GM21360 (cell line): ENCODE data around the gene CWC22.
"Not testable (repeated sequence)": the region's sequence is repeated elsewhere in the genome, so short reads cannot be mapped to it uniquely, and the experiment has no call there.

Source experiments
- ATAC-seq: cut with Tn5 transposase; IDR thresholded peaks from one replicate; pipeline ENCODE4 v1.9.1; 2021; ENCODE audit warnings: mild to moderate bottlenecking, moderate library complexity; ENCODE audit not compliant: unreplicated experiment

Gene CWC22

DNA sequence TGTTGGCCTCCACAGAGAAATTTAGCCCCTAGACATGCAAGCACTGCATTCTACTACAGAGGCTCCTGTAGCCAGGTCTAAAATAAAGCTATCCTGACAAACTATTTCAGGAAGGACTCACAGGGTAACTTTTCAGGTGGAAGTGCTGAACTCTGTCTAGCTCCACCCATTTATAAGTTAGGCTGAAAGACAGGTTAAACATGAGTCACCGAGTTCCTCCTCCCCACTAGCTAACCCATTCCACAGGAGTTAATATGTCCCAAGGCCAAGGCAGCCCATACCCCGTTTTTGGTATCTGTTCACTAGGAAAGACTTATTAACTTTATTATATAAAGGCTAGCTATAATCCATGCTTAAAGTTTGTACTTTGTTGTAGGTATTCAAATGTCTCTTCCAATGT is 3.5 kb downstream of the CWC22 start:
- no peak for ATAC-seq

DNA sequence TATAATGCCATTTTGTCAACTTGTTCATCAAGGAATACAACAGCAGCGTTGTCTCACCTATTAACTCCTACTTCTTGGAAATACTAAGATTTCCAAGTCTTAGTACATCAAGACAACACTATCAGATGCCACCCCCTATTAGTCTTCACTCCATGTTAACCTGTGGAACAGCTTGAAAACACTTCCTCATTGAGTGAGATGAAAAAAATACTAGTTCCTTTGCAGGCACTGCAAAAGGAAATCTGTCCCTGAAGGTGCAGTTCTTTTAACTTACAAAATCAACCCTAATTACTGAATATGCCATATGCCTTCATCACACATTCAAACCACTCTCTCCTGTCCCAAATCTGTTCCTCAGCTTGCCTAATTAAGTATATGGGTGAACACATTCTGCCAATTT is 4.0 kb downstream of the CWC22 start:
- no peak for ATAC-seq

DNA sequence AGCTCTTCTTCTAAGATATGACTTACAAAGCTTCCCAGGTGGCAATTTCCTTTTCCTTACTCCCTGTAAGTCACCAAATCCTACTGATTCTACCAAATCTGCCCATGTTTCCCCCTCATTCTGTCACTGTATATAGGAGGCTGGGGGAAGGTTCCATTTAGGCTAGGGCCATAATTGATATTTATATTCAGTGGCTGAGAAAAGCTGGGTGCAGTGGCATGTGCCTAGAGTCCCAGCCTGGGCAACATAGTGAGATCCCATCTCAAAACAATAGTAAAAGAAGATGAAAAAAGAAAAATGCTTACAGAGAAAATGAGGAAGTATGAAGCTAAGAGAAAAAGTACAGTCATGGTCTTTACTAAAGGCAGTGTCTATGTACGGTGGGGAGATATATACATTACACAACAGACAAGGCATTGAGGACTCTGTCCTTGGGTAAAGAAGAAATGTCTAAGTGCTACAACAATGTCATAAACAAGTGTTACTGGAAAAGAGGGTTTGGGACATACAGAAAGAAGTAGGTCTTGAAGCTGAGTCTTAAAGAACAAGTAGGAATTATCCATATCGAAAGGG is 4.8 kb downstream of the CWC22 start:
- no peak for ATAC-seq

DNA sequence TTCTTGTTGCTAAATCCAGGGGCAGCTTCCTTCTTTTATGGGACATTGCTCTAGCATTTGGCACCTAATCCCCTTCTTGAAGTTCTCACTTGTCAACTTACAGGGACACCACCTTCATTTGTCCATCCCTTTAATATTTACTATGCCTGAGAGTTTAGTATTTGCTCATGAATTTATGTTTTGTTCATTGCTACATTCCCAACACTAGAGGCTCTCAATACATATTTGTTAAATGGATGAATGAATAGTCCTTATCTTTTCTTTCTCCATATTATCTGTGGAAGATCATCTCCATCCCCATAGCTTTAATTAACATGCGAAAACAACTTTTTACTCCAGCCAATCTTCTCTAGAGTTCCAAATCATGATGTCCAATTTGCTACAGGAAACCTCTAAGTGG is 5.4 kb downstream of the CWC22 start:
- no peak for ATAC-seq

DNA sequence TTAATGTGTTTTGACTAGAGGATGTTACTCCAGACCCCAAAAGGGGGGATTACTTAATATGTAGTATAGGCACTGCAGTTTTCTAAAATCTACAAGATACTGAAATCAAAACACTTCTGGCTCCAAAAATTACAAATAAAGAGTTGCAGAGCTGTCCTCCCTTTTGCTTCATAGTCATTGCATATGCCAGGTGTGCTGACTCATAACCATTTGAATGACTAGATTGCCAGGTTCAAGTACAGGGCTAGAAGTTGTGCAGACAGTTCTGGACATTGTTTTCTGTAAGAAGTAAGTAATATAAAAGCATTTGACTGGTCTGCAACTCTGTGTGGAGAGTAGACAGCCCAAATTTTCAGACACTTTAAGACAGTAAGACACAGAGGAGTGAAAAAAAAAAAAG is 6.7 kb downstream of the CWC22 start:
- ATAC-seq = peak; percentile 38

DNA sequence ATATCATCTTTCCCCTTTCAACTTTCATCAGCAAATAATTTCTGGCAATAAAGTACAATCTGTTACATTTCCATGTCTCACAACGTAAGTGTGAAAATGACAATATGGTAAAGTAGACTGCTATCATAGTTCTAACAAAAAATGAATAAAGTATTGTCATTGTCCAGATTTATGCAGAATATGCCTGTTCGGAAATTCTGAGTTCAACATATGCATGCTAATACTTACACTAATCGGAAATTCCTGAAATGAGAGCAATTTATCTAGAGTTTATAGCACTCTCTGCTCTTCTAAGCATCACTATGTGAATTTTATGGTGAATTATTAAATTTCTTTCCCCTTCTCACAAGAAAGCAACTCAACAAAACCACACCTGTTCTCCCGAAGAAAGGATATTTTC is 8.1 kb downstream of the CWC22 start:
- ATAC-seq = no peak

DNA sequence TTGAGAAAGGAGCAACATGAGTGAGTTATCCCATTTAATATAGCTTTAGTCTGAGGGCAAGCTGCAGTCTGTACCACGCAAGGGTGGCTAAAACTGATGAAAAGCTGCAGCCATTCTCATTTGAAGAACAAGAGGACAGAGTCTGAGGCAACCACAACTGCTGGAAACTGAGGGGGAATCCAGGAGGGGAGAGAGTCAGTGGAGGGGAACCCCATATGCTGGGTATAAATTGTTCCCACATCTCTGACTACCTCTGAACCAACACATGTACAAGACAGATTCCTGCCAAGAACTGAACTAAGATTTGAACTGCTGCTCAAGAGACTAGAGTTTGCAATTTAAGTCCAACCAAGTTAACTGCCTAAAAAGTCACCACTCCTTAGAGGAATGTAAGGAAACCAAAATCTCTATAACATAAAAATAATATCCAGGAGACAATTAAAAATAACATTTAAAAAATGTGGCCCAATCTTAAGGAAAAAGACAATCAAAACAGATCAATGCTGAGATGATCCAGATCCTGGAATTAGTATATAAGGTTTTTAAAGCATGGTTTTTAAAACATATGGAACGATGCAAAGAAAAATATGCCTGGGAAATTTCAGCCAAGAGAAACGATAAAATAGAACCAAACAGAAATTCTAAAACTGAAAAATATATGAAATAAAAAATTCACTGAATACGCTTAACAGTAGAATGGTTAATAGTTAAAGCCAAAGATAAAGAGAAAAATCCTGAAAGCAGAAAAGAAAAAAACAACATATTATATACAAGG is 11.2 kb downstream of the CWC22 start:
- ATAC-seq = peak; percentile 53

DNA sequence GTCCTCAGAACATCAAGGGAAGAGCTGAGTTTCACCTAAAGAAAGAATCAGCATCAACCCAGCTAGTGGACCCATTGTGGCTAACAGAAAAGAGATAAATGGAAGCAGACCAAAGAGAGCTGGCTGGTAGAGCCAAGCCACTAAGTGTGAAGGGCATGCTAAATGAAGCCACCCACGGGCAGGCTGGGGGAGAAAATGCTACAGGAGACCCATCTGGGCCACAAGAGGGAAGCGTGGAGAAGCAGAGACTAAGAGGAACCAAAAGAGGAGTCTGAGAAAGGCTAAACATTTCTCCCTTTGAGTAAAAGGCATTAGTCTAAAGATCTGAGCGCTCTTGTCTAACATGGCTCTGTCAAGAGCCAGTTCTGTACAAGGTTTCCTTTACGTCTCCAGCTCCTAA is 15.8 kb downstream of the CWC22 start:
- no peak for ATAC-seq

DNA sequence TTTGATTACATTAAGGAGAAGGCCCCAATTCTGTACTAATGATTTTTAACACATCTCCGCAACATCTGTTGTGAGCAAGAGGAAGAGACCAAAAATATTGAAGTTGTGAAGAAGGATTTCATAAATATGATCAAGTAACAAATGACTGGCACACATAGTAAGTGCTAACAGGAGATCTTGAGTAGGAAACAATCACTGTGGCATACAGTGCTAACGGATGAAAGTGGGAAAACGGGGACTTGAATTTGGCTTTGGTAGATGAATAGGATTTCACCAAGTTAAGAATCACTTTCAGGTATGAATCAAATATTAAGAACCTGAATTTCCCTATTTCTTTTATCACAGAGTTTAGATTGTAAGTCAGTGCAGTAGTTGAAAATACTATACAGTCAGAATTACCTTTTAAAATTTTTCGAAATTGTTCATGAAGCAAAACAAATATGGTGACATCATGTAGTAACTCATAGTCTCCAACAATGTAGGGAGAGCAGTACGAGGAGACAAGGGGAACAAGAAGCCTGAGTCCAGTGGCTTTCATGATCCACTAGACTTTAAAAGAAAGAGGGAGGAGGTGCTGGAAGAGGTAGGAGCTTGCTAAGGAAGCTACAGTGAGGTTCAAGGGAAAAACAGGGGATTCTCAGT is 16.3 kb downstream of the CWC22 start:
- no peak for ATAC-seq

DNA sequence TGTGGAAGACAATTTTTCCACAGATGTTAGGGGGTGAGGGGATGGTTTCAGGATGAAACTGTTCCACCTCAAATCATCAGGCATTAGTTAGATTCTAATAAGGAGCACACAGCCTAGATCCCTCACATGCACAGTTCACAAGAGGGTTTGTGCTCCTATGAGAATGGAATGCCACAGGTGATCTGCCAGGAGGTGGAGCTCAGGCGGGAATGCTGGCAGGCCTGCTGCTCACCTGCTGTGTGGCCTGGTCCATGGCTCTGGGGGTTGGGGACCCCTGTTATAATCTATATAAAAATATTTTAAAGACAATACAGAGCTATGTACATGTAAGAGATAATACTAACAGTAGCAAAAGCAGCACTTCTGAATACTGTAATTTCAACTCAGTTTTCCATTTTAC is 19.2 kb downstream of the CWC22 start:
- ATAC-seq = no peak

DNA sequence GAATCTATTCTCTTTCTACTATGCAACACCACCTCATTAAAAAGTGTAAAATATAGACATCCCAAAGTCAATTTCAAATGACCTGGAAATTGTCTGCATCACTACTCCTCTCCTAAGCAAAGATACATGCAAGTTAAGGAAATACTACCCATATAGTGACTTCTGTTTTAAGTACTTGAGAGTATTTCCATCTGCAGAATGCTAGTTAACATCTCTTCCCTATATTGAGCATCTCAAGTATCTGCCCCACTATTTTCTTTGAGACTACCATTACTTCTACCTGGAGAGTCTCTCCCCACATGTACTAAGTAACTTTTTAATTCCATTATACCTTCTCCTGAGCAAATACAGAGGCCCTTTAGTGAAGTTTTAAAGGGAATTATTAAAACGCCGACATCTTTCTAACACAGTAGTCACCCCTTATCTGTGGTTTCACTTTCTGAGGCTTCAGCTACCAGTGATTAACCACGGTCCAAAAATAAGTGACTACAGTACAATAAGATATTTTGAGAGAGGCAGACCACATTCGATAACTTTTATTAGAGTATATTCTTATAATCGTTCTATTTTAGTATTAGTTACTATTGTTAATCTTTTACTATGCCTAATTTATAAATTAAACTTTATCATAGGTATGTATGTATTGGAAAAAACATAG is 21.8 kb downstream of the CWC22 start:
- ATAC-seq = peak; percentile 85

DNA sequence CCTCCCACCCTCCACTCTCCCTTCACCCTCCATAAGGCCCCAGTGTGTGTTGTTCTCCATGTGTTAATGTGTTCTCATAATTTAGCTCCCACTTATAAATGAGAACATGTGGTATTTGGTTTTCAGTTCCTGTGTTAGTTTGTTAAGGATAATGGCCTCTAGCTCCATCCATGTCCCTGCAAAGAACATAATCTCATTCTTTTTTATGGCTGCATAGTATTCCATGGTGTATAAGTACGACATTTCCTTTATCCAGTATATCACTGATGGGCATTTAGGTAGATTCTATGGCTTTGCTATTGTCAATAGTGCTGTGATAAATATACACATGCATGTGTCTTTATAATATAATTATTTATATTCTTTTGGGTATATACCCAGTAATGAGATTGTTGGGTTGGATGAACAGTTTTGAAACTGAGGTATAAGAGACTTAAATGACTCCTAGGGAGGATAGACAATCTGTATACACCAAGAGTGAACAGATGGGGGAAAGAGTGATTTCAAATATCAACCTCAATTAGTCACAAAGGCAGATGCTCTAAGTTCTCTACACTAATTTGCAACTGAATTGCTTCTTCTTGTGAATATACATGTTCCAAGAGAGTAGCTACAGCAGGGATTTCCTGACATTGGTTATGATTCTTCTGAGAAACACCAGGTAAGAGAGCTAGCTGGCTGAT is 23.7 kb downstream of the CWC22 start:
- ATAC-seq = no peak

DNA sequence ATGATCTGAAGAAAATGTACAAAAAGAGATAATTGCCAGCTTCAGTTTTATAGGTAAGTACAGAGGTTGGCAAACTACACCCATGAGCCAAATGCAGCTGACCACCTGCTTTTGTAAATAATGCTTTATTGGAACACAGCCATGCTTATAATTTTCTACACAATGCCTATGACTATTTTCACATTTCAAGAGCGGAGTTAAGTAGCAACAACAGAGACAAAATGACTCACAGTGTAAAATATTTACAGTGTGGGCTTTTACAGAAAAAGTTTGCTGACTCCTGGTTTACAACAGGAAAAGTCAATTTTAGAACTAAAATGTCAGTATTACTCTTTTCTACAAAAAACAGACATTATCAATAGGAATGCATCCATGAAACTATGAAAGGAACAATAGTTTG is 26.0 kb downstream of the CWC22 start:
- ATAC-seq = no peak

DNA sequence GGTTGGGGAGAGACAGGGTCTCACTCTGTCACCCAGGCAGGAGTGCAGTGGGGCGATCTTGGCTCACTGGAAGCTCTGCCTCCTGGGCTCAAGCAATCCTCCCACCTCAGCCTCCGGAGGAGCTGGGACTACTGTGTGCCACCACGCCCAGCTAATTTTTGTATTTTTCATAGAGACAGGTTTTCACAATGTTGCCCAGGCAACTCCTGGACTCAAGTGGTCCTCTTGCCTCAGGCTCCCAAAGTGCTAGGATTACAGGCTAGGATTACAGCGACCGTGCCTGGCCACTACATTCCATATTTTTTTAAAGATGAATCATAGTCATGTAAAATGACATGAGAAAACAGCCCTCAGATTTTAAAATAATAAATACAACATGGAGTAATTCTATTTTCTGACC is 32.3 kb downstream of the CWC22 start:
- ATAC-seq = no peak

DNA sequence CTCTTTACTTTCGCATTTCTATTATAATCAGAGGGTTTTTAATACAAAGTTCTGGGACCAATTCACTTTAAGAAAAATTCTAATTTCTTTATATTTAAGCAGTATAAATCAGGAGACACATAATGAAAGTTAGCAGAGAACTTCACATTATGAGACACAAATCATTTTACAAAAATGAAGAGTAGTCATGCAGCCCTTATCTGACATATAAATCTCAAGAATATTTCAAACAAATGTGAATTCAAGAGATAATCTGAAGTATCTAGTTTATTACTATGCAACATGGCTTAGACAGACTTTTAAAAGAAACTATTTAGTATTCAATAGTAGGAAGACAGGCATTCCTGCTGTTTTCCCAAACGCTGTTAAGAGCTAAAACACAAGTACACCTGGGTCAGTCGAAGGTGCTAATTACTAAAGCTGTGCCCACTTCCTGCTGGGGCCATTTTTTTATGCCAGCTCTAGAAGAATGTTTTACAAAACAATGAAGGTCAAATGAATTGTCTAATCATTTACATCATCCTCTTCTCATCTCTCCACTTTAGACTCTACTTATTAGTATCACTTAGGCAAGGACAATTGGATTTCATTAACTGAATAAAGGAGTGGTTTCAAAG is 40.2 kb downstream of the CWC22 start:
- no peak for ATAC-seq

DNA sequence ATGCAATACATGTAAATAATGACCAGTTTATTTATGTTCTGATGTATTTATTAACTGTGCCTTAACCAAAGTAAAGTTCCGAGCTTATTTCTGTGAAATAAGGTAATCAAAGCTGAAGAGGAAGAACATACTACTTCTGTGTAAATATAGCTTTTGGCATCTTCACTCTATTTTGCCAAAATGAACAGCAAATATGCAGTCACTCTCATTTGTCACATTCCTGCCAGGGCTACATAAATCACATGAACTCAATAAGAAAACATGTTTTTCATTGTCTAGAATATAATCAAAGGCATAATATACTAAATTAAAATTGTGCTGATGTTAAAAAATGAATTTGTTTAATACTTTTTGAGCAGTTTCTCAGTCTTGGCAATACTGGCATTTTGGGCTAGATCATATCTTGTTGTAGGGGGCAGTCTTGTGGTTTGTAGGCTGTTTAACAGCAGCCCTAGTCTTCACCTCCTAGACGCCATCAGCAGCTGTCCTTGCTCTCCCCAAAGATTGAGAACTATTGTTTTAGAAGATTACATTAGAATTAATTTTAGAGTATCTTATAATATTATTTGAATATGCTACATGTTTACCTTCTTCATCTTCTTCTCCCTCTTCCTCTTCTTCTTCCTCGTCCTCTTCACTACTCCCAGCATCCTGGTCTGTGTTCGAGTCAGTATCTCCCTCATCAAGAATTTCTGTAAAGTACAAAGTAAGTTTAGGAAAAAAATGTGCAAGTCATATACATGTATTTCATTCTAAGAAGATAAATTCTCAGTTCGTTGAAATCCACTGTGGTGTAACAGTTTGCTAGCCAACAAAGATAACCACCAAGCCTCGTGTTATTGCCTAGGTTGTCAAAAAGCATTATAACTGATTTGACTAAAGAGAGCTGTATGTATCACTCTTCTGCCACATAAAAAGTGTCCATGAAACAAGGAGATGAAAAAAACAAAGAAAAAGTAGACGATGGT is 41.5 kb downstream of the CWC22 start:
- ATAC-seq = no peak

DNA sequence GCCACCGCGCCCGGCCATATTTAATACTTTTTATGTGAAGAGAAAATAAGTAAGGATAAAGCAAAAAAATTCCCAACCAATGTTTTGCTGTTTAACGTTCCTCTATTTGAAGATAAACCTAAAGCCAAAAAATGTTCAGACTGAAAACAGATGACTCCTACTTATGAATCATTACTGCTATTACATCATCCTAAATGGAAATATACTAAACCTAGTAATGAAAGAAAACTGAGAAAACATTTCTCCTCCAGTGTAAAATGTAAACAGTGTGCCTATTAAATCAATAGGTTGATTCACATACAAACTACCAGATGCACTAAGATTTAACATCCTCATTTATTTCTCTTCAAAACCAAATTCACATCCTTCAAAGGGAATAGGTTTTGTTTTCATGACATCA is 43.5 kb downstream of the CWC22 start:
- no peak for ATAC-seq

DNA sequence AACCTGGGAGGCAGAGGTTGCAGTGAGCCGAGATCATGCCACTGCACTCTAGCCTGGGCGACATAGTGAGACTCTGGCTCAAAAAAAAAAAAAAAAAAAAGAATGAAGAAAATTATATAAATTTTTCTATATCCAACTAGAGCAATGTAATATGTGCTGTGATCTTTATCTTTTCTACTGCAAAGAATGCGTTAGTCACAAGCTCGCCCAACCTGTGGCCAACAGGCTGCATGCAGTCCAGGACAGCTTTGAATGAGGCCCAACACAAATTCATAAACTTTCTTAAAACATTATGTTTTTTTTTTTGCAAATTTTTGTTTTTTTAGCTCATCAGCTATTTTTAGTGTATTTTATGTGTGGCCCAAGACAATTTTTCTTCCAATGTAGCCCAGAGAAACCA is 48.8 kb downstream of the CWC22 start:
- not testable (repeated sequence) for ATAC-seq

DNA sequence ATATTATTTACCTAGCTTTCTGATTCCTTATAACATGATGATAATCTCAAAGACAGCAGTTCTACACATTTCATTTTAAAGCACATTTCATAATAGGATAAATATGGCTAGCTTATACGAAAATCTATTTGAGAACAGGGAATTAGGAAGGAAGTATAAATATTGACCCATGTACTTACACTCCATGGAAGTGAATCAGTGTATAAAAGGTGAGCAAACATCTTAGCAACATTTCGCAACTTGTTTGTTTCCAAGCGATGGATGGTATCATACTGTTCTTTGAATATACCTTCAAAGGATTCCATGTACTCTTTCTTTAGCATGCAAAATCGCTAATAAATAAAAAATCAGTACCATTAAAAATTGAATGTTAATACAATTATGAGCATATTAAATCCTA is 53.1 kb downstream of the CWC22 start:
- ATAC-seq = no peak

DNA sequence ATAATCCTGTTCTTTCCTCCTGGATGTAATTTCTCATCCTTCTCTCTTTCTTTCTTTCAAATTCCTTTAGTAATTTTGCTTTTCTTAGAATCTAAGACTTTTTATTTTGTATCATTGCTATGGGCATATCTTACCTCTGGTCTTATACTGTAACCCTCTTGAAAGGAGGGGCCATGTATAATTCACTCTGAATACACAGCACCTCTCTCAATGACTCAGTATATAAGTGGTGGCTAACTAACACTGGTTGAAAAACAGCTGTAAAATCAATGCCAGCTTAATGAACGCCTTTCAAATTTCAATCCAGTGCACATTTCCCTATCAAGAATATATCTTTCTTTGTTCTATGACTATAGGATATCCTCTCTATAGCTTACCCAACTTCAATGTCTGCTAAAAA is 53.7 kb downstream of the CWC22 start:
- ATAC-seq = no peak
